CD4-positive, alpha-beta T cell (primary cell): ENCODE measurements around the gene SHISA5. TPM values are rescaled to one million over a fixed set of nuclear protein-coding genes. Genes with fewer than 3 reads are reported as not detected.

Source experiments
- ATAC-seq: fragments of 200-7000 bp; cut with Tn5 transposase; one replicate; pipeline ENCODE4 v1.10.0; 2022; ENCODE audit warnings: mild to moderate bottlenecking; ENCODE audit not compliant: poor library complexity
- CTCF ChIA-PET: fragments of 350-600 bp; sonication (Branson Sonifier 250); formaldehyde crosslinking; loops from one replicate; lab custom pipeline; 2021; ENCODE audit warnings: antibody characterized with exemption, inconsistent platforms; lab: Charles Lee
- POLR2A ChIA-PET: fragments of 350-600 bp; sonication (Branson Sonifier 250); formaldehyde crosslinking; loops from one replicate; lab custom pipeline; 2021; ENCODE audit warnings: antibody characterized with exemption, inconsistent platforms; lab: Charles Lee
- DNase-seq, 14 experiments: peaks; one replicate each; pipeline ENCODE4 v3.0.0-alpha.2; 2013 to 2020; ENCODE audit warnings: mixed read lengths in 2 of 14
- H3K27ac ChIP-seq, 2 donors: one replicate each; pipeline versions ENCODE4 v1.5.1 to v1.7.0; 2013; ENCODE audit warnings: low read length in 2 of 2, low read depth in 1 of 2, mild to moderate bottlenecking in 1 of 2
- H3K27me3 ChIP-seq, 2 experiments: 1 replicate in 1 of 2; 2 replicates in 1 of 2; pipeline versions ENCODE4 v1.6.1 to v1.7.0; 2013; ENCODE audit warnings: low read length in 2 of 2, control low read depth in 1 of 2, mild to moderate bottlenecking in 1 of 2, moderate library complexity in 1 of 2; ENCODE audit not compliant: insufficient read depth in 2 of 2, control insufficient read depth in 1 of 2
- H3K36me3 ChIP-seq: one replicate; pipeline ENCODE4 v1.6.1; 2013; ENCODE audit warnings: low read length, control low read depth; ENCODE audit not compliant: insufficient read depth
- H3K4me1 ChIP-seq: one replicate; pipeline ENCODE4 v1.6.1; 2013; ENCODE audit warnings: low read length, control low read depth; ENCODE audit not compliant: insufficient read depth
- H3K4me3 ChIP-seq: one replicate; pipeline ENCODE4 v1.5.1; 2013; ENCODE audit warnings: mild to moderate bottlenecking, low read length, moderate library complexity
- H3K9me3 ChIP-seq, 2 experiments: 1 replicate in 1 of 2; 2 replicates in 1 of 2; pipeline versions ENCODE4 v1.6.1 to v1.7.0; 2013; ENCODE audit warnings: low read length in 2 of 2, mild to moderate bottlenecking in 2 of 2, control low read depth in 1 of 2, moderate library complexity in 1 of 2; ENCODE audit not compliant: control insufficient read depth in 1 of 2, insufficient read depth in 1 of 2
- H3K27ac Mint-ChIP-seq: one replicate; pipeline ENCODE4 v1.8.0; 2020; ENCODE audit warnings: mixed read lengths
- H3K27me3 Mint-ChIP-seq: one replicate; pipeline ENCODE4 v1.8.0; 2021; ENCODE audit warnings: mixed read lengths
- H3K36me3 Mint-ChIP-seq: one replicate; pipeline ENCODE4 v1.8.0; 2021; ENCODE audit warnings: low read depth, mixed read lengths
- H3K4me1 Mint-ChIP-seq: one replicate; pipeline ENCODE4 v1.8.0; 2021; ENCODE audit warnings: low read depth, mixed read lengths
- H3K4me3 Mint-ChIP-seq: one replicate; pipeline ENCODE4 v1.8.0; 2020; ENCODE audit warnings: mild to moderate bottlenecking, mixed read lengths
- H3K9me3 Mint-ChIP-seq: one replicate; pipeline ENCODE4 v1.8.0; 2020; ENCODE audit warnings: mixed read lengths
- intact Hi-C, 2 experiments: fragments of 100-400 bp; cut with DNase I in 1 of 2; cut with micrococcal nuclease in 1 of 2; formaldehyde crosslinking; loops; one replicate each; pipeline versions ENCODE4 v1.15.1 to v1.9.0; 2023 to 2025; cut with DNase I, micrococcal nuclease
- total RNA-seq, 174 experiments: library from RNA in 2 of 174; stranded (reverse) in 2 of 174; gene quantifications; one replicate each; pipeline ENCODE4 v1.2.3 and lab custom pipeline; 2021 to 2026
- TF ChIP-seq, protein P1 (sequence below): fragments of 200-600 bp; IDR thresholded peaks from one replicate; pipeline ENCODE4 v1.8.0; 2022; ENCODE audit warnings: antibody characterized with exemption, mild to moderate bottlenecking

Gene SHISA5
- total RNA-seq, 2 experiments from 2014 or later = 102 to 109 TPM

DNA sequence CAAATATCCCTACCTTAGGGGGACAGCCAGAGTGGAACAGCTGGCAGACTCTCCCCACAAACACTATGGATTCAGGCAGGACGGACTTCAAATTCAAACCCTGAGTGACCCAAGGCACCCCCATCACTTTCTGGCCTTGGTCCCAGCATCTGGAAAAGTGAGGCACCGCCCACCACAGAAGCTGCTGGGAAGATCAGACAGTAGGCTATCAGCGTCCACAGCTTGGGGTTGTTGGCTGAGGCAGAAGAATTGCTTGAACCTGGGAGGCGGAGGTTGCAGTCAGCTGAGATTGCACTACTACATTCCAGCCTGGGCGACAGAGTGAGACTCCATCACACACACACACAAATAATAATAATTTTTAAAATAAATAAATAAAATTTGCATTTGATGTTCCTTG lies 44.2 kb upstream of the SHISA5 start:
- H3K36me3 Mint-ChIP-seq = no peaks in the 10 kb centered on the region
- ChIA-PET POLR2A (interaction anchor here (2.3 to 3.4 kb wide), 2 partner anchors 10 to 108 kb away, joined by 7 to 12 read pairs; partner anchors contain the start of genes CCDC51, PFKFB4 and TMA7), CTCF (interaction anchor here (1.2 to 2.8 kb wide), 4 partner anchors 90 to 147 kb away, joined by 4 to 33 read pairs (median 16); partner anchors contain the start of genes CCDC51 and TMA7)

DNA sequence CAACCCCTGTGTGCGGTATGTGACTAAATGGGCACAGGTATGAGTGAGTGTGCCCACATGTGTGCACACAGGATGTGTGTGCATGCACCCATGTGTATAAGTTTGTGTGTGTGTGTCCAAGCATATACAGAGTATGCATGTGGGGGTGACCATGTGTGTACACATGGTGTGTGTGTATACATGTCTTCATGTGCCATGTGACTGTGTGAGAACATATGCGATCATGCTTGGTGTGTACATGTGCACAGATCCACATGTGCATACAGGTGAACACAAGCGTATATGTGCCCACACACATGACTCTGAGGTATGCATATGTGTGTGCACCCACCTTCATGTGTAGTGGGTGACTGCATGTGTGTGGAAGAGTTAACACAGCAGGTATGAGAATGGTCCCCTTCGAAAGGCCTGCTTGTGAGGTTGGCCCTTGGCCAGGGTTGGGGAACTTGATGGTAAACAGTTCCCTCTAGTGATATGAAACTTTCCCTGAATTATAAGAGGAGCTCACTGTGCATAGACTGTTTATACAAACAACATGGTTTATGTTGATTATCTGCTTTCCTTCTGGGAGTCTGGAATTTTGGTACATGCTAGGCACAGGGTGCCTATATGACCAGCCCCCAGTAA lies 42.3 kb upstream of the SHISA5 start:
- ChIA-PET CTCF (interaction anchor here (0.7 kb wide), 1 partner anchor 110 kb away, joined by 4 read pairs; no protein-coding TSS in a partner anchor), POLR2A (interaction anchor here (0.6 to 1.0 kb wide), 5 partner anchors 71 to 145 kb away, joined by 3 to 5 read pairs (median 4); partner anchors contain the start of genes ATRIP, CCDC51 and TMA7)
- TF ChIP-seq, protein P1, sequence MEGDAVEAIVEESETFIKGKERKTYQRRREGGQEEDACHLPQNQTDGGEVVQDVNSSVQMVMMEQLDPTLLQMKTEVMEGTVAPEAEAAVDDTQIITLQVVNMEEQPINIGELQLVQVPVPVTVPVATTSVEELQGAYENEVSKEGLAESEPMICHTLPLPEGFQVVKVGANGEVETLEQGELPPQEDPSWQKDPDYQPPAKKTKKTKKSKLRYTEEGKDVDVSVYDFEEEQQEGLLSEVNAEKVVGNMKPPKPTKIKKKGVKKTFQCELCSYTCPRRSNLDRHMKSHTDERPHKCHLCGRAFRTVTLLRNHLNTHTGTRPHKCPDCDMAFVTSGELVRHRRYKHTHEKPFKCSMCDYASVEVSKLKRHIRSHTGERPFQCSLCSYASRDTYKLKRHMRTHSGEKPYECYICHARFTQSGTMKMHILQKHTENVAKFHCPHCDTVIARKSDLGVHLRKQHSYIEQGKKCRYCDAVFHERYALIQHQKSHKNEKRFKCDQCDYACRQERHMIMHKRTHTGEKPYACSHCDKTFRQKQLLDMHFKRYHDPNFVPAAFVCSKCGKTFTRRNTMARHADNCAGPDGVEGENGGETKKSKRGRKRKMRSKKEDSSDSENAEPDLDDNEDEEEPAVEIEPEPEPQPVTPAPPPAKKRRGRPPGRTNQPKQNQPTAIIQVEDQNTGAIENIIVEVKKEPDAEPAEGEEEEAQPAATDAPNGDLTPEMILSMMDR = no peak
- Mint-ChIP-seq H3K4me1 (peaks cover 21% of the 10 kb centered on the region), H3K27me3 (no peaks in the 10 kb centered on the region), H3K27ac (no peak overlapping the region), H3K36me3 (no peaks in the 10 kb centered on the region), H3K4me3 (no peak overlapping the region), H3K9me3 (no peaks in the 10 kb centered on the region)
- intact Hi-C loops = loop anchor here in 1 of 2 experiments (5.0 kb wide), 1 partner anchor 109 kb away; no protein-coding TSS in a partner anchor
- Histone ChIP-seq H3K27ac (no peak overlapping the region), H3K9me3 (no peaks in the 10 kb centered on the region), H3K4me1 (peaks cover 17% of the 10 kb centered on the region), H3K4me3 (no peak overlapping the region), H3K27me3 (no peaks in the 10 kb centered on the region), H3K36me3 (no peaks in the 10 kb centered on the region)
- ATAC-seq = no peak
- peak in 3 of 14 experiments; percentile 32 to 48 (median 43) for DNase-seq

More for the DNA sequence above, 44.2 kb upstream of the SHISA5 start:
- DNase-seq = no peak
- Histone ChIP-seq H3K27me3 (no peaks in the 10 kb centered on the region), H3K4me3 (no peak overlapping the region), H3K36me3 (no peaks in the 10 kb centered on the region), H3K4me1 (peaks cover 17% of the 10 kb centered on the region), H3K27ac (no peak overlapping the region), H3K9me3 (no peaks in the 10 kb centered on the region)
- intact Hi-C loops = loop anchor here (1.0 to 5.0 kb wide), 6 partner anchors 41 to 275 kb away; a partner anchor contains a TSS
- Mint-ChIP-seq H3K27ac (no peak overlapping the region), H3K27me3 (no peaks in the 10 kb centered on the region), H3K4me3 (no peak overlapping the region), H3K9me3 (no peaks in the 10 kb centered on the region), H3K4me1 (peaks cover 21% of the 10 kb centered on the region)
- TF ChIP-seq, protein P1 = no peak
- ATAC-seq = no peak

GRCh38 chr3:48544141-48544540 lies 40.2 kb upstream of the SHISA5 start:
- no peaks in the 10 kb centered on the region for H3K9me3 Mint-ChIP-seq
- H3K4me1 ChIP-seq = peaks cover 16% of the 10 kb centered on the region
- H3K27ac ChIP-seq = no peak overlapping the region
- no peak overlapping the region for H3K4me3 Mint-ChIP-seq
- POLR2A ChIA-PET = no interaction called here
- H3K4me1 Mint-ChIP-seq = peaks cover 21% of the 10 kb centered on the region
- H3K27ac Mint-ChIP-seq = no peak overlapping the region
- H3K27me3 Mint-ChIP-seq = no peaks in the 10 kb centered on the region
- TF ChIP-seq, protein P1 = no peak
- no peaks in the 10 kb centered on the region for H3K9me3 ChIP-seq
- no peaks in the 10 kb centered on the region for H3K27me3 ChIP-seq
- no peaks in the 10 kb centered on the region for H3K36me3 ChIP-seq
- intact Hi-C loops = no loop called here
- no peak for DNase-seq
- H3K4me3 ChIP-seq = no peak overlapping the region
- CTCF ChIA-PET = interaction anchor here (1.8 kb wide), 1 partner anchor 108 kb away, joined by 5 read pairs; no protein-coding TSS in a partner anchor
- no peak for ATAC-seq
- H3K36me3 Mint-ChIP-seq = no peaks in the 10 kb centered on the region
